Sigmoid colon (tissue), 4 donors: Measurements from ENCODE around the gene KRTAP10-6.
"Not testable (repeated sequence)": the region's sequence is repeated elsewhere in the genome, so short reads cannot be mapped to it uniquely, and the experiment has no call there.

Experiments
- CTCF ChIP-seq, 4 experiments: fragments of 450-650 bp in 3 of 4; fragments of 200-600 bp in 1 of 4; IDR thresholded peaks; one replicate each; pipeline ENCODE4 v1.5.1; 2016 to 2019; ENCODE audit warnings: antibody characterized with exemption in 4 of 4, mild to moderate bottlenecking in 3 of 4, moderate library complexity in 2 of 4
- EP300 ChIP-seq, 4 donors: sonication (generic); formaldehyde crosslinking; IDR thresholded peaks; one replicate each; pipeline ENCODE4 v1.6.1; 2017; ENCODE audit warnings: antibody characterized with exemption in 4 of 4
- POLR2A ChIP-seq, 2 donors: fragments of 450-650 bp; IDR thresholded peaks; one replicate each; pipeline ENCODE4 v1.6.1; 2016; ENCODE audit warnings: antibody characterized with exemption in 2 of 2, mild to moderate bottlenecking in 2 of 2, moderate library complexity in 2 of 2
- POLR2AphosphoS5 ChIP-seq, 4 donors: sonication (generic); formaldehyde crosslinking; IDR thresholded peaks; one replicate each; pipeline ENCODE4 v1.6.1; 2017; ENCODE audit warnings: antibody characterized with exemption in 4 of 4

GRCh38 chr21:44580231-44580821, 12.0 kb downstream of the KRTAP10-6 start, which contains the start of gene KRTAP10-5:
- not testable (repeated sequence) for TF ChIP-seq POLR2A, CTCF, POLR2AphosphoS5, EP300 (IDR thresholded peaks at IDR 0.05)
